Measurements from ENCODE around the gene SASH1.
"Not testable (repeated sequence)": the region's sequence is repeated elsewhere in the genome, so short reads cannot be mapped to it uniquely, and the experiment has no call there.

Gene SASH1

DNA sequence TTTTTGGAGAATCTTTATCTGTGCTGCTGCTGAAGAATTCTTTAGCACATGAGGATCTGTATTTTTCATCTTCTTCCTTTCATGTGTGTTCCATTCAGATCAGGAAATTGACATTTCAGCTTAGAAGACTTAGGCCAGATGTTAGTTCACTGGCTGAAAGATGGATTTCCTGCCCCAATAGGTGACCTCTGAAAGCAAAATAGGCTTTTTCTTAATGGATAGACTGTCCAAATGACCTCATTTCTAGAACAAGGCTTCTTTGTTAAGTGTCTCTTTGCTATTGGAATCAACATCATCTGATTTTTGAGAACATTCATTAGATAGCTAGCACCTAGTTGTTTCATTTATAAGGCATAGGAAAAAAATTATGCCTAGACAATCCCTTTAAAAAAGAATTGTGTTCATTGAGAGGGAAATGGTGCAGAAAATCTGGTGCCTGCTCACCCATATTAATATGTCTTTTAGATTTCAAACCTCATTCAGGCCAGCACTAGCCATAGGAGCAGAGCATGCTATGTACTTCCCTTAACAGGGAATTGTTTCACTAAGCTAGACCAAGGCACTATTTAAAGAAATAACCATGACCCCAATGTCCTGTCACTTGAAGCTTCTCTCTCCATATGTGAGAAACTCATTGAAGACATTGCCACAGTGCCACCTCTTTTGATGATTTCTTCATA lies 13.6 kb upstream of the SASH1 start:
- DNase-seq (ENCODE audit: low spot score) = no peak

DNA sequence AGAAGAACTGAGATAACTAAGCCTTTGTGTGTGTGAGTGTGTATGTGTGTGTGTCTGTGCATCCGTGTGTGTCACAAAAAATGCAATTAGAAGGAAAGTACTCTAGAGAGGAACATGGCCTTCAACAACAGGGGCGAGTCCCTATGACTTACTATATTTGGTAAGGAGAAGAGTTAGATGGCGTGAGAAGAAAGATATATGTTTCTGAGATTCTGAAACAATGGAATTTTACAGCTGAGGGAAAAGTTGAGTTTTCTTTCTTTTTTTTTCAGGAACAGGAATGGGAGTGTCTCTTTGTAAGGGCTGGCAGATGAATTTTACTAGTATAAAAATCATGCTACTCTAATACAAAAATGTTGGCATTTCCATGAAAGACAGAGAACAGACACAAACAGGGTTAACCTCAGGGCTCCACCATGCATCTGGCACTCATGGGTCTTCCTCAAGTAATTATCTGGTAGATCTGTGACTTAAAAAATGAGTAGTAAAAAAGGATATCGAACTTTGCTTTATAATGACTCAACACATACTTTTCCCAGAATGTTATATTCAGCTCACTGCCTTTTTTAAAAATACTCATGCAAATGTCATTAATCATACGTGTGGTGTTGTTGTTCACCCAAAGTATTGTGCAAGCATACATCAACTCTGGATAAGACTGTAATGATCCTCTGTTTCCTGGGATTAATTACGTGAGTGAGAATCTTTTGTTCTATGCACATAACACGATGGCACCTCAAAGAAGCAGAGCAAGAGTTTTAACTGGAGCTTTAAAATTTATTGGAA lies 12.8 kb upstream of the SASH1 start:
- DNase-seq (ENCODE audit: low spot score) = no peak

DNA sequence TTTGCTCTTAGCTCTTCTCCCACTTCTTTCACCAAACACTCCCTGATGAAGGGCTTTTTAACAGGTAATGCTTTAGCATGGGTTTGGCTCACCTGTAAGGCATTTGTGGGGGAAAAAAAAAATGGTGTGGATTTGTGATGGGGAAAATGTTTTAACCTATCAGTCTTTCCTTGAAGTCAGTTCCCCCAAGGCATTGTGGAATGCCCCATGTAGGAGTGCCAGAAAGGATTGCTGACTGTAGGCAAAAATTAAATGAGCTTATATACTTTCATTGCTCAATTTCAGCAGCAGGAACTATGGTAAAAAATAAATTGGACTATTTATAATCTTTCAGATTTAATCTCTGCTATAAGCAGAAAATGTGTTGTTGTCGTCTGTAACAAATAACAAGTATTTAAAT lies 10.6 kb upstream of the SASH1 start:
- no peak for DNase-seq (ENCODE audit: low spot score)

DNA sequence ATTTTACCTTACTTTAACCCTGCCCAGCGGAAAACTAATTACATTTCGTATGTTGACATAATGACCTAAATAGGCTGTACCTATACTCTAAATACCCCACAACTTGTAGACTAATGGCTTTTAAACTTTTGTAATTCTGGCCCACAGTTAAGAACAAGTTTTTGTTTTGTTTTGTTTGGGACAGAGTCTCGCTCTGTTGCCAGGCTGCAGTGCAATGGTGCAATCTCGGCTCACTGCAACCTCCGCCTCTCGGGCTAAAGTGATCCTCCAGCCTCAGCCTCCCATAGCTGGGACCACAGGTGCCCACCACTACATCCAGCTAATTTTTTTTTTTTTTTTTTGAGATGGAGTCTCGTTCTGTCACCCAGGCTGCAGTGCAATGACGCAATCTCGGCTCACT lies 5.7 kb upstream of the SASH1 start:
- DNase-seq (ENCODE audit: low spot score) = no peak

DNA sequence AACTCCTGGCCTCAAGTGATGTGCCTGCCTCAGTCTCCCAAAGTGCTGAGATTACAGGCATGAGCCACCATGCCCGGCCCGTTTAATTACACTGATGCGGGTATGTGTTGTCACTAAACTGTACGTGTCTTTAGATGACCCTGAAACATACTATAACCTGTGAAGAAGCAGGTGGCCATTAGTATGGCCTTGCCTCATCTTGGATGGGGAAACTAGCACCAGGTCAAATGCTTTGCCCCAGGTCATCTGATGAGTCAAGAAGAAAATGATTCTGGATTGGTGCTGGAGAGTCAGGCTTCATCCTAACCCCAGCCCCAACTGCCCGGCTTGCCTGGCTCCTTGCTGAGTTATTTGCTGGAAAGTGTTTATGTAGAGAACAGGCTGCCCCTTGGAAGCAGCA lies 2.9 kb upstream of the SASH1 start:
- no peak for DNase-seq (ENCODE audit: low spot score)

DNA sequence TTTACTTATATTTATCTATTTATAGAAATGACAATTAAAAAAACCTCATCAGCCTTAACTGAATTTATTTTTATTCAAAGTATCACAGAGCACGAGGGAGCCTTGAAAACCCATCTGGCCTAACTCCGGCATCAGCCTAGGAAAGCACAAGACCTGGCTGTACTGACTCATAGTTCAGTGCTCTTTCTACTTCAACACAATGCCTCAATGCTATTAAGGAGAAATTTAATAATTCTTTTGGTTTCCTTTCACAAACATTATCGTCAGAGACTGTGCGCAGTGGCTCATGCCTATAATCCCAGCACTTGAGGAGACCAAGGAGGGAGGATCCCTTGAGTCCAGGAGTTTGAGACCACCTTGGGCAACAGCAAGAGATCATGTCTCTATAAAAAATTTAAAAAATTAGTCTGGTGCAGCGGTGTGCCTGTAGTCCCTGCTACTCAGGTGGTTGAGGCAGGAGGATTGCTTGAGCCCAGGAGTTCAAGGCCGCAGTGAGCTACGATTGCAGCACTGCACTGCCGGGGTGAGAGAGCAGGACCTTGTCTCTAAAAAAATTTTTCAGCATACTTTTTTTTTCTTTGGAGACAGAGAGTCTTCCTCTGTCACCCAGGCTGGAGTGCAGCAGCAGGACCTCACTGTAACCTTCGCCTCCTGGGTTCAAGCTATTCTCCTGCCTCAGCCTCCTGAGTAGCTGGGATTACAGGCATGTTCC lies 1.9 kb upstream of the SASH1 start:
- no peak for DNase-seq (ENCODE audit: low spot score)

DNA sequence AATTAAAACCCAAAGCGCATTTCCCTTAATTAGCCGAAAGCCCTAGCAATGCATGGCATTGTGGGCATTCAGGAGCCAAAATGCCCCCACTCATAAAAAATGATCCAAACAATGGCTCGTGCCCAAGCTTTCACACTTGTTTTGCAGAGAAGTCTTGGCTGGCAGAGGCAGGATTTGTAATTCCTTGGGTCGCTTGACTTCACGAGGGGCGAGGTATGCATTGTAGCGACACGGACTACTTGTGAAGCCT lies 613 bp upstream of the SASH1 start:
- no peak for DNase-seq (ENCODE audit: low spot score)

DNA sequence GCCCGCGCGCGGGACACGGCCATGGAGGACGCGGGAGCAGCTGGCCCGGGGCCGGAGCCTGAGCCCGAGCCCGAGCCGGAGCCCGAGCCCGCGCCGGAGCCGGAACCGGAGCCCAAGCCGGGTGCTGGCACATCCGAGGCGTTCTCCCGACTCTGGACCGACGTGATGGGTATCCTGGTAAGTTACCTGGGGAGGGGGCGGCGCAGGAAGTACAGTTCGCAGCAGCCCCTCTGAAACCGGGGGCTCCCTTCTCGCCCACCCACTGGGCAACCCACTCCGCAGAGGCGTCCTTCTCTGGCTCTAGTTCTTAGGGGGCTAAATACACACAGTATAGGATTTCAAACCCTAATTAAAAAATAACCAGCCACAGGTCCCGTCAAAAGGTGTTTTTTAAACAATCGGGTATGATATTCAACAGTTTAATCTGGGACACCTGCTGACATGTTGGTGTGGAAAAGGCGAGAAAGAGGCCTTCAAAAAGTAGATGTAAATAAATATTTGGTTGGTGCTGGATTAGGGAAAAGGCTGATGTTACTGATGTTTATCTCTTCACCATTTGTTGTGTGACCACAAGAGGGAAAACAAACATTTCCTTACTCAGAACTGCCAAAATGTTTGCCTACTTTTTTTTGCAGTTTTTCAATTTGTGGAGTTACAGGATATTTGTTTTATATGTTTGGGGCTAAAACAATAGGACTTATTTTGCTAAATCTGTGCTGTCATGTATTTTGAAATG lies 577 bp downstream of the SASH1 start:
- no peak for DNase-seq (ENCODE audit: low spot score)

DNA sequence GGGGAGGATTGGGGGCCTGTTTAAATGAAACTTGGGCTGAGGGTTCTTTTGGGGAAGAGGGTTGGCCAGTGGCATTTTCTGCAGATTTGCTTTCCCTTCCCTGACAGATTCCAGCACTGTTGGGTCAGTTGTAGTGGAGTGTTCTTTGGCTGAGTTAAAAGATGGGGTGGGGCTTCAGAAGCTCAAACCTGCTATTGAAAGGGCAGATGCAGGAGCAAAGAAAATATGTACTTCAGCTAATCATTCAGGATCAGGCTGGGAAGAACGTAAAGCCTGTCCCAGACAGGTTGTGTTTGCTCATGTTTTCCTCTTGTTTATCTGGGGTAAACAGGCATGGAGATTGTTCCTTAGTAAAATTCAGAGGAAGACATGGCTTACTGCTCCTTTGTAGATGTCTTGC lies 2.5 kb downstream of the SASH1 start:
- DNase-seq (ENCODE audit: low spot score) = no peak

DNA sequence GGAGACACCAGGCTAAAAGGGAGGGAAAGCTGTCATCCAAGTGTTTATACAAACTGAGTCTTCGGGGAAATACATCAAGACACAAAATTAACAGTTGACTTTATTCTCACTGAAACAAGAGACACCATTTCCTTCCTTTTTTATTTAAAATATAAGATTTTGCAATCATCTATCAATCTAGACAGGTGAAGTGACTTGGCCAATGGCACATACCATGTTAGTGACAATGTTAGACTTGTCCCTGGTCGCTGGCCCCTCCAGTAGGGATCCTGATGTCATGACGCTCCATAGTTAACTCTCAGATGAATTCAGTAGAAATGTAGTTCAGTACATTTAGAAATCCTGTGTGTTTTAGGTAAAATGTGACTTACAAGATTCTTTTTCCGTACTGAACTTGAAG lies 2.9 kb downstream of the SASH1 start:
- no peak for DNase-seq (ENCODE audit: low spot score)

DNA sequence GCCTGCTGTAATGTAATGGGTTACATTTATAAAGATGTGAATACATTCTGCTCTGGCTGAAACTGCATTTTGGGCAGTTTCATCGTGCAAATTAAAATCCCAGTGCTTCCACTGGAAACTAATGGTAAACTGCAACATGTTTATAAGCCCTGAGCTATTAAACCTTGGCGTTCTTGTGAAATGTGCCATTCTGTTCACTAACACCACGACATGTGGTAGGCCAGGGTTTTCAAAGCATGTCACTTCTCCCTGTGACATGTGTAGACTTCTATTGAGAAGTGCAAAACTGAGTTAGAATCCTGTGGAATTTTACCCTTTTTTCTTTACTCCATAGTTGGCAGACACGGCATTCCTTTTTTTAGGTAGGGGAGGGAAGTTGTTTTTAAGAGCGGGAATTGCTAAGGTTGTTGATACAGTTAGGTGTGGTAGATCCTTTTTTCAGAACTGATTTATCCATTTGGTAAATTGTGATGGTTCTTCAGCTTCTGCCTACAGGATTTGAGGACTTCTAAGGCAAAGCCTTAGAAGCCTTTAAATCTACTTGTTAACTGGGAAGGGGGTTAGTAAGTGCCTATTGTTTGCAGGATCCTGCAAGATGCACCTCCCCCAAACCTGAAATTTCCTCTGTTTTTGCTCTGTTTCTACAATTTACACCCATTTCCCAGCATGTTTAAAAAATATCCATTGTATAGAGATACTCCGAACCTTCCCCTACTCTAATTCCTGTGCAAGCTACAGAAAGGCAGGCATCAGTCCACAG lies 4.2 kb downstream of the SASH1 start:
- no peak for DNase-seq (ENCODE audit: low spot score)

DNA sequence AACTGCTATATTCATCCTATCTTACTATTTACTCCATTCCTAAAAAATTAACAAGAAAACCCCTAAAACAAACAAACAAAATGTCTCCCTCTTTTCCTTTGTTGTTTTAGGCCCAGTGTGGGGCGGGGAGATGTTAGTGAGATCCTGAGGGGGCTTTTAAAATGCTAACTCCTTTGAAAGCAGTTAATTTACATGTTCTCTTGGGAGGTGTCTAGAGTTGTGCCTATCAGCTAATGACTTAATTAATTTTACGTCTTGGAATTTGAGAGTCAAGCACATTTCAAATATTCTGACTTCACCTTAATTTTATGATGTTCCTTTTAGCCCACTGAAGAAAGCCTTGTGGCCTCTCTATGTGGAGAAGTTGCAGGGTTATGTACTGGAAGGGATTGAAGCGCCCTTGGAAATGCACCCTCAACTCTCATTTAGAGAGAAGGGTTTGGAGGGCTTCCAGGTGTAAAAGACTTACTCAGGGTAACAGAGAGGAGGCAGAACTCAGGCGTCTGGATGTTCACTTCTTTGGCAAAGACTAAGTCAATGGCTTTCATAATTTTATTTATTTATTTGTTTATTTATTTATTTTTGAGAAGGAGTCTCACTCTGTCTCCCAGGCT lies 4.9 kb downstream of the SASH1 start:
- DNase-seq (ENCODE audit: low spot score) = no peak

DNA sequence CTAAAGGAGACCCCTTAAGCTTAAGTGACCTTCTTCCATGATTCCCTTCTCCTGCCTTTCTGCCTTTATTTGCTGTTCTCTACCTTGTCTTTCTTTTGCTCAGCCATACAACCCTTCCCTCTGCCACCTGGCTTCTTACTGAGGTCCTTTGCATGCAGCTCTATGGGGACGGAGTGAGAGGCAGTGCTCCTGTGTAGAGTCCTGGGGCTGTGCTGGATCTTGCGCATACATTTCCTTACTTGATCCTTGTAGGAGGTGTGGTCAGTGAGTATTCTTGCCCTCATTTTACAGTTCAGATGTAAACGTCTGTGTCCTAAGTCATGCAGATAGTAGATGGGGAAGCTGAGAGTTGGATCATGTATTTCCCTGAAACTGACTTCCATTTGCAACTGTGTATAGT lies 5.7 kb downstream of the SASH1 start:
- DNase-seq (ENCODE audit: low spot score) = no peak

DNA sequence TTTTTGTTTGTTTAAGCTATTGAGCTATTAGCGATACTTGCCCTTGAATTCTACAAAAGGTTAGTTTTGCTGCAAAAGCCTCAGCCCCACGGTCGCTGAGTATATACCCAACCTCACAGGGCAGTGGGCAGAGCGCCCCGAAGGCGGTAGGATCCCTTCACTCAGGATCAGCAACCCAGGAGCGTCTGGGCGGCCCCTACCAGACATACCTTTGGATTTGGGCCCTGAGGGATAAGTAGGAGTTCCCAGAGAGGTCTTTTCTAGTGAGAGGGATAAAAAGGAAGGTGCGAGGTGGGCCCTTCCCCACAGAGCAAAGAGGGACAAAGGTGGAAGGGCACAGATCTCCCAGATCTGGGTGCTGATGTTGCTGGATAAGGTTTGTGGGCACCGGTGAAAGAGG lies 6.1 kb downstream of the SASH1 start:
- no peak for DNase-seq (ENCODE audit: low spot score)

DNA sequence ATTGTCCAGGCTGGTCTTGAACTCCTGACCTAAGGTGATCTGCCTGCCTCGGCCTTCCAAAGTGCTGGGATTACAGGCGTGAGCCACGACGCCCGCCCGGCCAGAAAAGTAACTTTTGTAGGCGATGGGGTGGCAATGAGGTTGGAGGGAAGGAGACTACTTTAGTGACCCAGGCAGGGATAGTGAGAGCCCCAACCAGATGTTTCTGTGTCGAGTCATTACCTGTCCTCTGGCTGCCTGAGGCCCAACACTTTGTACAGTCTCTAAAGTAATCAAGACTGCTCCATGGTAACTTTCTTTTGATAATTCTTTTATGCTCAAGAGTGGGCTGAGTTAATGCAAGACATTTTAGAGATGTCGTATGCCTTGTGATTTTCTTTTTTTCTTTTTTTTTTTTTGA lies 6.8 kb downstream of the SASH1 start:
- no peak for DNase-seq (ENCODE audit: low spot score)

DNA sequence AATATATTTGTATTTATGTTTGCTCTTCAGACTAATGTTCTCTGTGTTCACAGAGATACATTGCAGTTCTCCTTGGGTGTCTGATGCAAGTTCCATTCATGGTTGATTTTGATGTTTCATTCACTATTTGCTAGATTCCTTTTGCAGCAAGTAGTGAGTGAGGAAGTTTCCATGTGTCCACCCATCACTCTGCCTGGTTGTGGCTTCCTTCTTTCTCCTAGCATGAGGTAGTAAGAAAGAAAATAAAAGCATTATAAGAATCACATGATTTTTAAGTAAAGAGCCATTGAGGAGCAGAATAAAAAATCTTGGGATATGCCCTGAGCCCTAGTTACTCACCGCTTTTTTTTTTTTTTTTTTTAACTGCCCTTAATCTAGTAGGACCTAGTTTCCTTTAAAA lies 8.7 kb downstream of the SASH1 start:
- no peak for DNase-seq (ENCODE audit: low spot score)

DNA sequence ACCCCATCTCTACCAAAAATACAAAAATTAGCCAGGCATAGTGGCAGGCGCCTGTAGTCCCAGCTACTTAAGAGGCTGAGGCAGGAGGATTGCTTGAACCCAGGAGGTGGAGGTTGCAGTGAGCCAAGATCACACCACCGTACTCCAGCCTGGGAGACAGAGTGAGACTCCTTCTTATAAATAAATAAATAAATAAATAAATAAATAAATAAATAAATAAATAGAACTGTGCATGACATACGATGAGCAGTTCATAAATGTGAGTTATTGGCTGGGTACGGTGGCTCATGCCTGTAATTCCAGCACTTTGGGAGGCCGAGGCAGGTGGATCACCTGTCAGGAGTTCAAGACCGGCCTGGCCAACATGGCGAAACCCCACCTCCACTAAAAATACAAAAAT lies 9.8 kb downstream of the SASH1 start:
- not testable (repeated sequence) for DNase-seq (ENCODE audit: low spot score)

DNA sequence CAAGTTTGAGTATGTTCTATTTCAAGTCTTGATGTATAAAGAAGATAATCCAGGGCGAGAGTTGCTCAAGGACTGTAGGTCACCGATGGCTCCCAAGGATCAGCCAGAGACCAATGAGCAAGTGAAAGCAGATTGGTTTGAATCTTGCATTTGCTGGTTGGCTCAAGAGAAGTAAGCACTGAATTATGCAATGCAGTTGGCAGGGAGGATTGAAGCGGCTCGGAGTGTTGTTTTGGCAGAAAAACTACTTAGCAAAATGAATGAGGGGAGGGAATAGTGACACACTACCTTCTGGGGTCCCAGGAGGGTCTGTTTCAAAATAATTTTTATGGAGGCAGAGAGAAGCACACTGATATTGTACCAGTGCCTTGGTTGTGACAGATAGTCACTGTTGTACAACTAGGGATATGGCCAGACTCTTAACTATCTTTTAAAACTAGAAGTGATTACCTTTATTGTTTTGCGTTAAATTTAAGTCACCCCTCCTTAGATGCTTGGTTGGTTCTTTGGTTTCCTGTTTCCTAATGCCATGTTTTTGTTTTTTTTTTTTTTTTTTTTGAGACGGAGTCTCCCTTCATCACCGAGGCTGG lies 15.7 kb downstream of the SASH1 start:
- no peak for DNase-seq (ENCODE audit: low spot score)

DNA sequence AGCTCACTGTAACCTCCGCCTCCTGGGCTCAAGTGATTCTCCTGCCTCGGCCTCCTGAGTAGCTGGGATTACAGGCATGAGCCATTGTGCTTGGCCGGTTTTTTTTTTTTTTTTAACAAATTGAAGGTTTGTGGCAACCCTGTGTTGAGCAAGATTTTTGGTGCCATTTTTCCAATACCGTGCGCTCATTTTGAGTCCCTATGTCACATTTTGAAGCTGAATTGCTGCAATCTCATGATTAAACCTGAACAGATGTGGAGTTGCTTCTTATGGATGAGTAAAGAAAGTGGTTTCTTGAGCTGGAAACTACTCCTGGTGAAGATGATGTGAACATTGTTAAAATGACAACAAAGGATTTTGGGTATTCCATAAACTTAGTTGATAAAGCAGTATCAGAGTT lies 16.6 kb downstream of the SASH1 start:
- DNase-seq (ENCODE audit: low spot score) = no peak

DNA sequence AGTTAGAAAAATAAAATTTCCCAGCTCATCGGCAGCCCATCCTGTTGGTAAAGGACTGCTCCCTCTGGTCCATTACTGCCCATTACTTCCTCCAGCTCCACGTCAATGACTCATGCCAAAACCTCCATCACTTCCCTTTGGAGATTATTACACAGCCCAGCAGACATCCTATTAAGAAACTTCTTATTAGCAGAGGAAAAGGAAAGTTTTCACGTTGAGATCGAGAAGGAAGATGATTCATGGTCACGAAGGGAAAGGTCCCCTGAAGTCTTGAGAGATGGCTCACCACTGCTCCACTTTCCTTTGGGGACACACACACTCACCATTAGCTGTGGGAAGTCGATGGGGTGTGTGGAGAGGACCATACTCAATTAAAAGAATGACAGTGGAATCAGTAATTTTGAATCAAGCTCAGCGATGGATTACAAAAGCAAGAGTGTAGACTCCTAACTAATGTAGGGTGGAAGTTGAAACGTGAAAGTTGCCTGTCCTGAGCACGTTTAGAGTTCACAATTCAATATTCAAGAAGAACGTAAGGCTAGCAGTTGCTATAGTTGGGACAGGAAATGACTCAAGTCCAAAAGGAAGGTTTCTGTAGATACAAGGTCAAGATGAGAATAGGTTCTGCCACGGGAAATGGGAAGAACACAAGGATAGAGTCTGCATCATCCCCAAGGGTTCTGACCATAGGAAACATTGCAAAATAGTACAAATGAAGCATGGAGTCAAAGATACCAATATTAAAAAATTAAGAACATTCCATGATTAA lies 21.6 kb downstream of the SASH1 start:
- DNase-seq (ENCODE audit: low spot score) = no peak

DNA sequence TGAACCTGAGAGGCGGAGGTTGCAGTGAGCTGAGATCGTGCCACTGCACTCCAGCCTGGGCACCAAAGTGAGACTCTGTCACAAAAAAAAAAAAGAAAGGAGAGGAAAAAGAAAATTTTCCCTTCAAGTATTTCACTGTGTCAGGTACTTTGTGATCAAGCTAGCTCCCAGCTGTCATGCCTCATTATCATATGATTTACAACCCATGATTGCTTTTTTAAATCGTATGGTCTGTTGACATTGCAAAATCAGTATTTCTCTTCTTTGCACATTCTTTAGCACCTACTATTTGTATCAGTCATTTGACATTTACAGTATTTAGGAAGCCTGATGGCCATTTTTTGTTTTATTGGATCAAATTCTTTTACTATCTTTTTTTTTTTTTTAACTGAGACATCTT lies 22.4 kb downstream of the SASH1 start:
- DNase-seq (ENCODE audit: low spot score) = no peak
